SK-N-SH (cell line): Measurements from ENCODE around the gene SEMA4D. TPM values are rescaled to one million over a fixed set of nuclear protein-coding genes. Genes with fewer than 3 reads are reported as not detected.

Experiments used
- CTCF ChIA-PET: fragments of 300-600, 350-600 bp; formaldehyde crosslinking; extraction: SDS; loops from one replicate; lab custom pipeline; 2021; lab: Yijun Ruan, JAX
- POLR2A ChIA-PET: fragments of 350-600 bp; sonication (Branson Sonifier 250); formaldehyde crosslinking; extraction: SDS; loops from one replicate; lab custom pipeline; 2020; ENCODE audit warnings: antibody characterized with exemption, inconsistent platforms; lab: Yijun Ruan, JAX
- DNase-seq: peaks from one replicate; pipeline ENCODE4 v3.0.0; 2012
- H2AFZ ChIP-seq: fragments of 200-600 bp; sonication (generic); 2 replicates; pipeline ENCODE4 v1.8.1; 2016; ENCODE audit warnings: antibody characterized with exemption, mild to moderate bottlenecking, low read depth
- H3F3A ChIP-seq: fragments of 200-600 bp; sonication (generic); replicated peaks from 2 replicates; pipeline ENCODE3; 2016; ENCODE audit warnings: antibody characterized with exemption, mild to moderate bottlenecking; ENCODE audit not compliant: insufficient read depth
- H3K27ac ChIP-seq, 2 experiments: fragments of 200-500 bp in 1 of 2; fragments of 200-600 bp in 1 of 2; sonication (Bioruptor generic) in 1 of 2; sonication (generic), shearing (Covaris generic) in 1 of 2; 2 replicates each; pipeline versions ENCODE4 v1.5.1 to v1.6.1; 2014 to 2016; ENCODE audit warnings: low read depth in 2 of 2, inconsistent platforms in 1 of 2, low read length in 1 of 2, mild to moderate bottlenecking in 1 of 2, mixed read lengths in 1 of 2
- H3K27me3 ChIP-seq: fragments of 200-600 bp; sonication (generic), shearing (Covaris generic); 2 replicates; pipeline ENCODE4 v1.6.1; 2016; ENCODE audit warnings: mixed run types; ENCODE audit not compliant: insufficient read depth
- H3K36me3 ChIP-seq, 2 experiments: fragments of 200-500 bp in 1 of 2; fragments of 200-600 bp in 1 of 2; sonication (Bioruptor generic) in 1 of 2; sonication (generic) in 1 of 2; replicated peaks in 1 of 2; 2 replicates each; pipeline versions ENCODE3 to v1.5.1; 2014 to 2016; ENCODE audit warnings: low read length in 1 of 2, mild to moderate bottlenecking in 1 of 2; ENCODE audit not compliant: insufficient read depth in 2 of 2, control insufficient read depth in 1 of 2
- H3K4me1 ChIP-seq, 2 experiments: fragments of 200-500 bp in 1 of 2; fragments of 200-600 bp in 1 of 2; sonication (Bioruptor generic) in 1 of 2; sonication (generic), shearing (Covaris generic) in 1 of 2; 2 replicates each; pipeline versions ENCODE4 v1.5.1 to v1.6.1; 2014 to 2016; ENCODE audit warnings: low read depth in 1 of 2, low read length in 1 of 2, mixed run types in 1 of 2; ENCODE audit not compliant: insufficient read depth in 2 of 2, control insufficient read depth in 1 of 2
- H3K4me2 ChIP-seq: fragments of 200-600 bp; sonication (generic), shearing (Covaris generic); 2 replicates; pipeline ENCODE4 v1.6.1; 2017; ENCODE audit warnings: mixed run types
- H3K4me3 ChIP-seq, 2 experiments: fragments of 200-500 bp in 1 of 2; fragments of 200-600 bp in 1 of 2; sonication (Bioruptor generic) in 1 of 2; sonication (generic), shearing (Covaris generic) in 1 of 2; 2 replicates each; pipeline versions ENCODE4 v1.5.1 to v1.8.1; 2014 to 2016; ENCODE audit warnings: low read depth in 2 of 2, inconsistent platforms in 1 of 2, low read length in 1 of 2, mild to moderate bottlenecking in 1 of 2, mixed read lengths in 1 of 2, moderate library complexity in 1 of 2
- H3K79me2 ChIP-seq: fragments of 200-600 bp; sonication (generic); 2 replicates; pipeline ENCODE4 v1.8.1; 2017; ENCODE audit warnings: mild to moderate bottlenecking; ENCODE audit not compliant: insufficient read depth
- H3K9ac ChIP-seq: fragments of 200-600 bp; sonication (generic); 2 replicates; pipeline ENCODE4 v1.6.1; 2017; ENCODE audit warnings: mixed run types
- H3K9me2 ChIP-seq: fragments of 200-600 bp; sonication (generic); 2 replicates; pipeline ENCODE4 v1.6.1; 2017; ENCODE audit warnings: mixed run types
- H3K9me3 ChIP-seq: fragments of 200-600 bp; sonication (generic); 2 replicates; pipeline ENCODE4 v1.6.1; 2017; ENCODE audit warnings: mixed run types, mild to moderate bottlenecking, moderate library complexity
- H4K20me1 ChIP-seq: fragments of 200-600 bp; sonication (generic); 2 replicates; pipeline ENCODE4 v1.6.1; 2017; ENCODE audit warnings: mild to moderate bottlenecking, mixed run types; ENCODE audit not compliant: insufficient read depth
- CHD2 ChIP-seq: fragments of 150-350 bp; IDR thresholded peaks from 2 replicates; pipeline ENCODE4 v1.6.1; 2018; ENCODE audit warnings: low read length; ENCODE audit not compliant: partially characterized antibody
- ELF1 ChIP-seq: IDR thresholded peaks from 2 replicates; pipeline ENCODE4 v1.4.0; 2012
- EP300 ChIP-seq, 2 experiments: IDR thresholded peaks; 2 replicates each; pipeline versions ENCODE4 v1.4.0 to v1.6.1; 2012; ENCODE audit warnings: borderline replicate concordance in 1 of 2, low read depth in 1 of 2, low read length in 1 of 2
- EZH2phosphoT487 ChIP-seq: fragments of 200-600 bp; sonication (generic); IDR thresholded peaks from 2 replicates; pipeline ENCODE4 v1.6.1; 2017; ENCODE audit warnings: low read depth, mixed run types, mild to moderate bottlenecking, antibody characterized with exemption, moderate library complexity, borderline replicate concordance
- FOSL2 ChIP-seq: IDR thresholded peaks from 2 replicates; pipeline ENCODE4 v1.4.0; 2012; ENCODE audit warnings: low read depth, mild to moderate bottlenecking, moderate library complexity, borderline replicate concordance
- FOXM1 ChIP-seq: IDR thresholded peaks from 2 replicates; pipeline ENCODE4 v1.4.0; 2012; ENCODE audit warnings: low read depth, mild to moderate bottlenecking
- GABPA ChIP-seq: IDR thresholded peaks from 2 replicates; pipeline ENCODE4 v1.4.0; 2012; ENCODE audit warnings: low read depth, mild to moderate bottlenecking
- GATA2 ChIP-seq: sonication (generic); formaldehyde crosslinking; IDR thresholded peaks from 2 replicates; pipeline ENCODE4 v1.5.0; 2020; ENCODE audit warnings: mild to moderate bottlenecking, missing genetic modification reagents
- NRF1 ChIP-seq: IDR thresholded peaks from 2 replicates; pipeline ENCODE4 v1.6.1; 2012; ENCODE audit warnings: low read depth, mild to moderate bottlenecking, low read length
- RFX5 ChIP-seq: IDR thresholded peaks from 2 replicates; pipeline ENCODE4 v1.6.1; 2012; ENCODE audit warnings: mild to moderate bottlenecking, improper control_type of control experiment, low read length
- TAF1 ChIP-seq: IDR thresholded peaks from 2 replicates; pipeline ENCODE4 v1.6.1; 2012; ENCODE audit warnings: low read depth, mild to moderate bottlenecking, low read length, moderate library complexity, borderline replicate concordance
- TEAD4 ChIP-seq: IDR thresholded peaks from 2 replicates; pipeline ENCODE4 v1.4.0; 2012; ENCODE audit warnings: mild to moderate bottlenecking, borderline replicate concordance; ENCODE audit not compliant: insufficient read depth
- YY1 ChIP-seq: IDR thresholded peaks from 2 replicates; pipeline ENCODE4 v1.4.0; 2012; ENCODE audit warnings: low read depth, mild to moderate bottlenecking
- WGBS: methylation state at CpG from one replicate; pipeline ENCODE4 v1.1.6; 2017; ENCODE audit warnings: low lambda C conversion rate; 5-methylcytosine and 5-hydroxymethylcytosine counted together
- polyA plus RNA-seq, 3 experiments: library from polyadenylated mRNA; depleted of rRNA; stranded (reverse); fragments of >200 nt; gene quantifications; 2 replicates each; pipeline ENCODE4 v1.2.3, GENCODE V29; 2012
- TF ChIP-seq, protein P1 (sequence below): fragments of 150-350 bp; IDR thresholded peaks from 2 replicates; pipeline ENCODE4 v1.6.1; 2017; ENCODE audit warnings: antibody characterized with exemption, low read length, low read depth, borderline replicate concordance
- TF ChIP-seq, protein P2 (sequence below): IDR thresholded peaks from 2 replicates; pipeline ENCODE4 v1.4.0; 2012; ENCODE audit warnings: low read depth
- TF ChIP-seq, protein P3 (sequence below): IDR thresholded peaks from 2 replicates; pipeline ENCODE4 v1.4.0; 2012; ENCODE audit warnings: low read depth, borderline replicate concordance

Gene SEMA4D
- polyA plus RNA-seq, 1 of the 3 experiments (the other 2 are of a cell fraction) = 4.8 TPM

DNA sequence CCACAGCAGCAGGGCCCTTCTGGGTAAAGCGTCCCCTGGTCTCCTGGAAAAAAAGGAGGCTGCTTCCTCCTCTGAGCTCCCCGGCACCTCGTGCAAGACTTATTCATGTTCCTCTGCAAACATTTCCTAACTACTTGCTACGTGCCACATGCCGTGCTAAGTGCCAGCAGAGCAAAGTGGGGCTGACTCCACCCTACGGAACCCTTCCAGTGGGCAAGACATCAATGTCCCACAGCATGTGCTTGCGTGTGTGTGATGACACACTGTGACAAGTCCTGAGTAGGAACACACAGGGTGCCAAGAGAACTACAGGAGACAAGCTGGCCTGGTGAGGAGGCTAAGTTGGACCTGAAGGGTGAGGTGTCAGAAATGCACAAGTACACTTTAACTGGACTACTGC is 57.4 kb downstream of the SEMA4D start:
- H4K20me1 ChIP-seq = no peaks in the 10 kb centered on the region
- no peaks in the 10 kb centered on the region for H3K9me3 ChIP-seq
- H3K4me1 ChIP-seq = peaks cover 0 to 31% of the 10 kb centered on the region in 2 experiments; a peak in 1 of 4 replicates
- no peaks in the 10 kb centered on the region for H3K27me3 ChIP-seq
- H3K4me3 ChIP-seq = no peak overlapping the region
- ChIA-PET CTCF (interaction anchor here (1.0 to 1.7 kb wide), 2 partner anchors 10 to 109 kb away, joined by 4 to 7 read pairs; no protein-coding TSS in a partner anchor), POLR2A (no interaction called here)
- no peak overlapping the region for H3K27ac ChIP-seq
- H3K4me2 ChIP-seq = no peak overlapping the region
- no peak overlapping the region for H3K9ac ChIP-seq
- 87% methylated on average over 7 of the region's 7 CpGs for WGBS
- no peak for DNase-seq
- no peaks in the 10 kb centered on the region for H3F3A ChIP-seq
- H2AFZ ChIP-seq = no peak overlapping the region
- no peaks in the 10 kb centered on the region for H3K79me2 ChIP-seq
- no peaks in the 10 kb centered on the region for H3K36me3 ChIP-seq
- TF ChIP-seq EZH2phosphoT487 (no peak), RFX5 (no peak), FOSL2 (no peak), TEAD4 (no peak), ELF1 (no peak), CHD2 (no peak), FOXM1 (no peak), NRF1 (no peak), EP300 (IDR thresholded peaks at IDR 0.05; ENCODE audit: borderline replicate concordance in 1 of 2, low read depth in 1 of 2, low read length in 1 of 2) (no peak), TAF1 (no peak), GABPA (no peak), YY1 (no peak)
- TF ChIP-seq, protein P1, sequence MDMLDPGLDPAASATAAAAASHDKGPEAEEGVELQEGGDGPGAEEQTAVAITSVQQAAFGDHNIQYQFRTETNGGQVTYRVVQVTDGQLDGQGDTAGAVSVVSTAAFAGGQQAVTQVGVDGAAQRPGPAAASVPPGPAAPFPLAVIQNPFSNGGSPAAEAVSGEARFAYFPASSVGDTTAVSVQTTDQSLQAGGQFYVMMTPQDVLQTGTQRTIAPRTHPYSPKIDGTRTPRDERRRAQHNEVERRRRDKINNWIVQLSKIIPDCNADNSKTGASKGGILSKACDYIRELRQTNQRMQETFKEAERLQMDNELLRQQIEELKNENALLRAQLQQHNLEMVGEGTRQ = no peak
- TF ChIP-seq, protein P2, sequence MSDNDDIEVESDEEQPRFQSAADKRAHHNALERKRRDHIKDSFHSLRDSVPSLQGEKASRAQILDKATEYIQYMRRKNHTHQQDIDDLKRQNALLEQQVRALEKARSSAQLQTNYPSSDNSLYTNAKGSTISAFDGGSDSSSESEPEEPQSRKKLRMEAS = no peak
- TF ChIP-seq, all 33 proteins: peak for 0
- H3K9me2 ChIP-seq = no peaks in the 10 kb centered on the region

DNA sequence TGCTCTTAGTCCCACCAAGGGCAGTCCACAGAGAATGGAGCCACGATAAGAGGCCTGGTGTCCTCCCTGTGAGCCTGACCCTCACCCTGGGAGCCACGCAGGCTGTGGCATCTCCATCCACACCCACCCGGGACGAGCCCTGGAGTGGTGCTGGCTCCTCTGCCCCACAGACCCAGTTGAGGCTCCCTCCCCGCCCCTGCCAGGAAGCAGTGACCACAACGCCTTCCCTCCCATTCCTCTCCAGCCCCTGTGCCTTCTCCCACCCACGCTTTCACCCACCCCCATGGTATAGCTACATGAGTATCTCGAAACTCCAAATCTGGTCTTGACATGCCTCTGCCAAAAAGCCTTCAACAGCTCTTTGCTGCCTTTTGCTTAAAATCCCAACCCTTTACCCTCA is 57.9 kb downstream of the SEMA4D start:
- no peak for DNase-seq
- no peak overlapping the region for H3K4me3 ChIP-seq
- H3K79me2 ChIP-seq = no peaks in the 10 kb centered on the region
- H3F3A ChIP-seq = peaks cover under 1% of the 10 kb centered on the region
- WGBS = 91% methylated on average over 4 of the region's 8 CpGs
- no peaks in the 10 kb centered on the region for H4K20me1 ChIP-seq
- no peak overlapping the region for H3K9ac ChIP-seq
- H3K9me2 ChIP-seq = no peaks in the 10 kb centered on the region
- no peaks in the 10 kb centered on the region for H3K36me3 ChIP-seq
- H3K27me3 ChIP-seq = no peaks in the 10 kb centered on the region
- POLR2A ChIA-PET = no interaction called here
- no peaks in the 10 kb centered on the region for H3K9me3 ChIP-seq
- TF ChIP-seq GATA2 (CRISPR knock-in tag) (no peak), FOXM1 (no peak)
- TF ChIP-seq, protein P2 = no peak
- TF ChIP-seq, protein P3, sequence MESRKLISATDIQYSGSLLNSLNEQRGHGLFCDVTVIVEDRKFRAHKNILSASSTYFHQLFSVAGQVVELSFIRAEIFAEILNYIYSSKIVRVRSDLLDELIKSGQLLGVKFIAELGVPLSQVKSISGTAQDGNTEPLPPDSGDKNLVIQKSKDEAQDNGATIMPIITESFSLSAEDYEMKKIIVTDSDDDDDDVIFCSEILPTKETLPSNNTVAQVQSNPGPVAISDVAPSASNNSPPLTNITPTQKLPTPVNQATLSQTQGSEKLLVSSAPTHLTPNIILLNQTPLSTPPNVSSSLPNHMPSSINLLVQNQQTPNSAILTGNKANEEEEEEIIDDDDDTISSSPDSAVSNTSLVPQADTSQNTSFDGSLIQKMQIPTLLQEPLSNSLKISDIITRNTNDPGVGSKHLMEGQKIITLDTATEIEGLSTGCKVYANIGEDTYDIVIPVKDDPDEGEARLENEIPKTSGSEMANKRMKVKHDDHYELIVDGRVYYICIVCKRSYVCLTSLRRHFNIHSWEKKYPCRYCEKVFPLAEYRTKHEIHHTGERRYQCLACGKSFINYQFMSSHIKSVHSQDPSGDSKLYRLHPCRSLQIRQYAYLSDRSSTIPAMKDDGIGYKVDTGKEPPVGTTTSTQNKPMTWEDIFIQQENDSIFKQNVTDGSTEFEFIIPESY = no peak
- H2AFZ ChIP-seq = no peak overlapping the region
- no peak overlapping the region for H3K4me2 ChIP-seq
- CTCF ChIA-PET = interaction anchor here (1.0 to 1.7 kb wide), 3 partner anchors 11 to 109 kb away, joined by 4 to 7 read pairs (median 4); no protein-coding TSS in a partner anchor
- H3K4me1 ChIP-seq = peaks cover 0 to 34% of the 10 kb centered on the region in 2 experiments; a peak in 1 of 4 replicates
- H3K27ac ChIP-seq = no peak overlapping the region
